IMR-90 (cell line): ENCODE data around the gene SIGLEC6. TPM values are rescaled to one million over a fixed set of nuclear protein-coding genes. Genes with fewer than 3 reads are reported as not detected.

ENCODE experiments used
- ATAC-seq: fragments of 200-7000 bp; cut with Tn5 transposase; 2 replicates; pipeline ENCODE4 v1.9.1; 2020; ENCODE audit warnings: low read depth, mild to moderate bottlenecking, moderate library complexity
- BruUV-seq: library from RNA; stranded (reverse); fragments of 400-500 nt; replicated peaks from 2 replicates; lab custom pipeline; 2021; lab: Mats Ljungman, UMichigan
- CTCF ChIA-PET: fragments of 300-600 bp; formaldehyde crosslinking; extraction: SDS; loops from one replicate; lab custom pipeline; 2021; ENCODE audit warnings: antibody characterized with exemption; lab: Yijun Ruan, JAX
- POLR2A ChIA-PET: fragments of 300-600 bp; sonication (Branson Sonifier 250); formaldehyde crosslinking; loops from one replicate; lab custom pipeline; 2022; ENCODE audit warnings: antibody characterized with exemption; ENCODE audit not compliant: unreplicated experiment; lab: Charles Lee
- DNase-seq: peaks from one replicate; pipeline ENCODE4 v3.0.0; 2013
- H2AFZ ChIP-seq: replicated peaks from 2 replicates; pipeline ENCODE3; 2013; ENCODE audit warnings: low read length, mild to moderate bottlenecking; ENCODE audit not compliant: poor library complexity
- H2AK5ac ChIP-seq: 2 replicates; pipeline ENCODE4 v1.6.1; 2013; ENCODE audit warnings: low read depth, low read length, inconsistent platforms
- H2AK9ac ChIP-seq: replicated peaks from 2 replicates; pipeline ENCODE3; 2013; ENCODE audit warnings: mild to moderate bottlenecking, low read depth, low read length, moderate library complexity; ENCODE audit not compliant: poor library complexity
- H2BK120ac ChIP-seq: 2 replicates; pipeline ENCODE4 v1.6.1; 2013; ENCODE audit warnings: low read depth, low read length, inconsistent platforms
- H2BK15ac ChIP-seq: 3 replicates; pipeline ENCODE4 v1.6.1; 2013; ENCODE audit warnings: low read depth, low read length, inconsistent platforms
- H2BK20ac ChIP-seq: 2 replicates; pipeline ENCODE4 v1.6.1; 2013; ENCODE audit warnings: low read depth, mild to moderate bottlenecking, inconsistent platforms, low read length, moderate library complexity
- H2BK5ac ChIP-seq: 2 replicates; pipeline ENCODE4 v1.6.1; 2013; ENCODE audit warnings: mild to moderate bottlenecking, low read depth, low read length, inconsistent platforms; ENCODE audit not compliant: poor library complexity, severe bottlenecking
- H3K14ac ChIP-seq: replicated peaks from 2 replicates; pipeline ENCODE4 v1.6.1; 2013; ENCODE audit warnings: low read depth, low read length, inconsistent platforms
- H3K18ac ChIP-seq: 2 replicates; pipeline ENCODE4 v1.6.1; 2013; ENCODE audit warnings: low read depth, low read length, control low read depth
- H3K23ac ChIP-seq: 2 replicates; pipeline ENCODE4 v1.6.1; 2013; ENCODE audit warnings: low read depth, low read length, inconsistent platforms
- H3K27ac ChIP-seq: 2 replicates; pipeline ENCODE4 v1.5.1; 2013; ENCODE audit warnings: mild to moderate bottlenecking, control low read depth, low read length; ENCODE audit not compliant: insufficient read depth
- H3K27me3 ChIP-seq: 2 replicates; pipeline ENCODE4 v1.6.1; 2013; ENCODE audit warnings: low read length; ENCODE audit not compliant: control insufficient read depth, insufficient read depth
- H3K36me3 ChIP-seq: 2 replicates; pipeline ENCODE4 v1.6.1; 2013; ENCODE audit warnings: low read length, mixed read lengths; ENCODE audit not compliant: control insufficient read depth, insufficient read depth
- H3K4ac ChIP-seq: 2 replicates; pipeline ENCODE4 v1.6.1; 2013; ENCODE audit warnings: low read depth, low read length, inconsistent platforms
- H3K4me1 ChIP-seq: 2 replicates; pipeline ENCODE4 v1.6.1; 2013; ENCODE audit warnings: low read length, mixed read lengths; ENCODE audit not compliant: control insufficient read depth, insufficient read depth
- H3K4me2 ChIP-seq: 2 replicates; pipeline ENCODE4 v1.6.1; 2013; ENCODE audit warnings: low read depth, mild to moderate bottlenecking, control low read depth, low read length, moderate library complexity
- H3K4me3 ChIP-seq: 2 replicates; pipeline ENCODE4 v1.5.1; 2013; ENCODE audit warnings: low read depth, mild to moderate bottlenecking, control low read depth, low read length, moderate library complexity; ENCODE audit not compliant: insufficient read depth
- H3K56ac ChIP-seq: 2 replicates; pipeline ENCODE4 v1.6.1; 2013; ENCODE audit warnings: low read length, inconsistent platforms; ENCODE audit not compliant: insufficient read depth; ENCODE audit errors: extremely low read depth
- H3K79me1 ChIP-seq, 2 experiments: 2 replicates each; pipeline ENCODE4 v1.6.1; 2013; ENCODE audit warnings: low read length in 2 of 2, inconsistent platforms in 1 of 2, low read depth in 1 of 2
- H3K9ac ChIP-seq: 2 replicates; pipeline ENCODE4 v1.6.1; 2013; ENCODE audit warnings: low read depth, low read length, control low read depth
- H3K9me1 ChIP-seq: 2 replicates; pipeline ENCODE4 v1.6.1; 2013; ENCODE audit warnings: low read length, inconsistent platforms; ENCODE audit not compliant: insufficient read depth
- H3K9me3 ChIP-seq: 2 replicates; pipeline ENCODE4 v1.6.1; 2013; ENCODE audit warnings: low read length; ENCODE audit not compliant: control insufficient read depth, insufficient read depth
- H4K20me1 ChIP-seq: 2 replicates; pipeline ENCODE4 v1.6.1; 2013; ENCODE audit warnings: low read length, inconsistent platforms; ENCODE audit not compliant: insufficient read depth
- H4K5ac ChIP-seq: 2 replicates; pipeline ENCODE4 v1.6.1; 2013; ENCODE audit warnings: mild to moderate bottlenecking, low read depth, low read length, control low read depth
- H4K8ac ChIP-seq, 2 experiments: 2 replicates each; pipeline ENCODE4 v1.6.1; 2013; ENCODE audit warnings: low read depth in 2 of 2, low read length in 2 of 2, control low read depth in 1 of 2, inconsistent platforms in 1 of 2
- H4K91ac ChIP-seq: 2 replicates; pipeline ENCODE4 v1.6.1; 2013; ENCODE audit warnings: low read depth, low read length, inconsistent platforms; ENCODE audit not compliant: insufficient read depth
- CEBPB ChIP-seq: IDR thresholded peaks from 2 replicates; pipeline ENCODE4 v1.6.1; 2012; ENCODE audit warnings: low read depth, low read length, improper control_type of control experiment
- WGBS, 2 experiments: methylation state at CpG; one replicate each; pipeline versions ENCODE4 v1.1.5 to v1.1.7; 2013; ENCODE audit warnings: missing lambda C conversion rate in 2 of 2; ENCODE audit not compliant: insufficient read length in 1 of 2; ENCODE audit errors: extremely low coverage in 2 of 2; 5-methylcytosine and 5-hydroxymethylcytosine counted together
- dilution Hi-C: fragments of 300-500 bp; cut with HindIII; formaldehyde crosslinking; loops from one replicate; pipeline ENCODE4 v1.14.3; 2018; ENCODE audit warnings: low sequenced_read_pairs; ENCODE audit not compliant: unreplicated experiment
- in situ Hi-C: fragments of 300-500 bp; cut with MboI; formaldehyde crosslinking; loops from 3 replicates; pipeline ENCODE4 v1.14.3; 2019; ENCODE audit warnings: low sequenced_read_pairs, inconsistent platforms, mixed read lengths
- intact Hi-C: fragments of 100-400 bp; cut with micrococcal nuclease; formaldehyde crosslinking; loops from 2 replicates; pipeline ENCODE4 v1.10.0; 2022
- polyA plus RNA-seq, 3 experiments: library from polyadenylated mRNA; depleted of rRNA; stranded (reverse); fragments of >200 nt; gene quantifications; 2 replicates each; pipeline ENCODE4 v1.2.3, GENCODE V29; 2012; ENCODE audit warnings: low replicate concordance in 1 of 3
- total RNA-seq: library from RNA; depleted of rRNA; stranded (reverse); fragments of >200 nt; gene quantifications from 2 replicates; pipeline ENCODE4 v1.2.3, GENCODE V29; 2012

SIGLEC6 gene
- total and polyA plus RNA-seq, 2 of the 4 experiments (the other 2 are of a cell fraction), result not detected

DNA sequence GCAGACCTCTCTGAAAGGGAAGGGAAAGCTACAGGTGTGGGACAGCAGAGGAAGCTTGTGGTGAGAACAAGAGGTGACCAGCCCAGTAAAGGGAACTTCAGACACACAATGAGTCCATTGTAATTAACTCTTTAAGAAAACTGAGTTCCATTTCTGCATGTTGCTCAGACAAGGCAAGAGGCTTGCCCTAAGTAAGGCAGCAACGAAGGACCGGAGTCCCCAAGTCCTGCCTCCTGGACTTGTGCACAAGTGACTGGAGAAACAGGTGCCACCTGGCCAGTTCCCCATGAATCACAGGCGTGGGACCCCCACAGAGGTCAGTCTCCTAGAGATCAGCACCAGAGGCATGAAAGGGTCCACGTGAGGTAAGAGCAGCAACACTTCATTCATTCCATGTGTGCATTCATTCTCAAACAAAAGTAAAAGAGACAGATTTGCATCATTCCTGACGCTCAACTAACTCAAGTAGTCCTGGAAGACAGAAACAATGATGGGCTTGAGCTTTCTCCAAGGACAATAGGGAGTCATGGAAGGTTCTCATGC lies 14.7 kb upstream of the SIGLEC6 start:
- Histone ChIP-seq H3K9me1 (no peaks in the 10 kb centered on the region), H2BK5ac (no peak overlapping the region), H3K9ac (no peak overlapping the region), H2AK9ac (no peak overlapping the region), H3K56ac (no peak overlapping the region), H2BK20ac (no peak overlapping the region), H3K27me3 (no peaks in the 10 kb centered on the region), H2AK5ac (no peak overlapping the region), H3K4me3 (no peak overlapping the region), H3K18ac (no peak overlapping the region), H2BK15ac (no peak overlapping the region), H3K4me2 (no peak overlapping the region), H3K23ac (no peak overlapping the region), H4K5ac (no peak overlapping the region), H2AFZ (no peak overlapping the region), H3K79me1 (no peaks in the 10 kb centered on the region), H3K9me3 (no peaks in the 10 kb centered on the region), H3K36me3 (no peaks in the 10 kb centered on the region), H4K20me1 (no peaks in the 10 kb centered on the region), H2BK120ac (no peak overlapping the region), H3K27ac (no peak overlapping the region), H4K91ac (no peak overlapping the region), H3K4me1 (no peaks in the 10 kb centered on the region), H3K4ac (no peak overlapping the region), H3K14ac (no peak overlapping the region), H4K8ac (no peak overlapping the region)
- ChIA-PET POLR2A (no interaction called here), CTCF (no interaction called here)
- 80% methylated on average over 1 of the region's 5 CpGs; no CpG with 5 or more reads in 1 of the 2 experiments for WGBS, 2 experiments
- TF ChIP-seq CEBPB, result no peak
- no peak for DNase-seq
- no TSS peak for BruUV-seq
- in situ Hi-C loops (no loop called here), intact Hi-C loops (no loop called here), dilution Hi-C loops (no loop called here)
- no peak for ATAC-seq
